Measurements from ENCODE around the gene TTN.
"Not testable (repeated sequence)": the region's sequence is repeated elsewhere in the genome, so short reads cannot be mapped to it uniquely, and the experiment has no call there.

TTN gene

GRCh38 chr2:178732913-178733312 is 74.3 kb downstream of the TTN start:
- no peak for DNase-seq

DNA sequence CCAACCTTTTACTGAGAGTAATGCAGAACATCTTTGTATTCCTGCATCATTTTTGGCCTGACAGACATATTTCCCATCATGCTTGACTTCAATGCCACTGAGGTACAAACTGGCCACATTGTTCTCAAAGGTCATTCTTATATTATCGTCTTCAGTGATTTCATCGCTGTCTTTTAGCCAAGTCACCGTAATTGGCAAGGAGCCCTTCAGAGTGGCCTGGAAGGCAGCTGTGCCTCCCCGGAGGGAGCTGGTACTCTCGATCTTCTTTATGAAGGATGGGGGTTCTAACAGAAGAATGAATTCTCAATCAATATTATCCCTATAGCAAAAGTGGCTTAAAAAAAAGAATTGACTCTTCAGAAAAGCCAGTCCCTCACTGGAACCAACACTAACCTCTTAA is 75.9 kb downstream of the TTN start:
- DNase-seq = no peak

GRCh38 chr2:178730049-178730448 is 77.2 kb downstream of the TTN start:
- DNase-seq = no peak

- no peak for DNase-seq
Observed at GRCh38 chr2:178723786-178724346, 83.4 kb downstream of the TTN start.

DNA sequence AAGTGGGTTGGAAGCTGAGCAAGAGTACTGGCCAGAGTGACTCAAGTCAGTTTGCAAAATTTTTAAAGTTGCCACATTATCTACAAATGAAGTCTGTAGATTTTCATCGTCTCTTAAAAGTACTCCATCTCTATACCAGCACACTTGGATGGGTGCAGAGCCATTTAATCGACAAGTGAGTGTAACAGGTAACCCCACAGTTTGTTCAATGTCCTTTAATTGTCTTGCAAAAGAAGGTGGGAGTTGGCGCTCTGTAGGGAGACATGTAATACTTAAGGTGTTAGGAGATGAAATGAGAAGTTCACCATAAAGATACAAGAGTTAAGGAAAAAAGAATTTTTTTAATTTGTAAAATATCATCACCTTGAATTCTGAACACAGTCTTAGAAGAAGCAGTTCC is 84.9 kb downstream of the TTN start:
- DNase-seq = no peak

DNA sequence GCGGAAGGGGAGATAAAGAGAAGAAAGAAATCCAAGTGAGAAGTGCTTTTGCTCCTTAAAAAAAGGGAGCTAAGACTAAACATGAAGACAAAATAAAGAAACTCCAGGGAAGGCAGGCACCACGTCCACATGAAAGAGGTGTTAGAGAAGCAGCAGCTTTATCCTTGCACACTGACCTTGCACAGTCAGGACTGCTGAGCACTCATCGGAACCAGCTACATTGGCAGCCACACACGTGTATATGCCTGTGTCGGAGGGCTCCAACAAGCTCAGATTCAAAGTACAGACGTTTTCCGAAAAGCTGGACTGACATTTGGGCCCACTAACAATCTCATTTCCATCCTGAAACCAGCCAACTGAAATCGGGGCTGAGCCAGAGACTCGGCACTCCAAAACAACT is 88.2 kb downstream of the TTN start:
- no peak for DNase-seq

DNA sequence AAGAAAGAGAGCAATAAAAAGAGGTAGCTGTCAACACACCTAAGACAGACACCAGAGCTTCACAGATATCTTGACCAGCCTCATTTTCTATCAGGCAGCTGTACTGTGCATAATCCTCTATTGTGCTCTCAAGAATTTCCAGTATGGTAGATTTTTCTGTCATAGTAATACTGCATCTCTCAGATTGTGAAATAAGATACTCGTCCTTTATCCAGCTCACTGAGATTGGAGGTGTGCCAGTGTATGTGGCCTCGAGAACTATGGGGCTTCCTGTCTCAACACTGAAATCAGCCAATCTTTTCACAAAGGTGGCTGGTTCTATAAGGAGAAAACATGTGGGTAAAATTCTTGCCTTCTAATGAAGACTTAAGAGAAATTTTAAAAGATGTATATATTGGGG is 88.9 kb downstream of the TTN start:
- DNase-seq = no peak

- DNase-seq = no peak
Observed at GRCh38 chr2:178716394-178716793, 90.8 kb downstream of the TTN start.

- no peak for DNase-seq
Observed at GRCh38 chr2:178715366-178715765, 91.9 kb downstream of the TTN start.

- DNase-seq = no peak
Observed at GRCh38 chr2:178707476-178707875, 99.7 kb downstream of the TTN start.

DNA sequence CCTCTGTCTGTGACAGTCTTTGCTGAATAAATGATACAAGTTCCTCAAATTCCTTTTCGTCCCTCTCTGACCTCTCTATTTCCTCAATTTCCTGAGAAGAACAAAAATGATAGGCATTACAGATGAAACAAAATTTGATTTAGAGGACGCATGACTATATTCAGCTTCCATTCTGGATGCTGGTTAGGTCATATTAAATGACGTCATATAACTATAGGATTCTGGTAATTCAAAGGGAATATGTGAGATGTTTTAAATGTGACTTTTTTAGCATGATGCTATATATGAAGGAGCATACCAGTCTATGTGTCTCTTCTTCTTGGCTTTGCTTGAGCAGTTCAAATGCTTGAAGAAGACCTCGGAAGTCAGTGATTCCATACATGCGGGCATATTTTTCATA is 102.3 kb downstream of the TTN start:
- no peak for DNase-seq

DNA sequence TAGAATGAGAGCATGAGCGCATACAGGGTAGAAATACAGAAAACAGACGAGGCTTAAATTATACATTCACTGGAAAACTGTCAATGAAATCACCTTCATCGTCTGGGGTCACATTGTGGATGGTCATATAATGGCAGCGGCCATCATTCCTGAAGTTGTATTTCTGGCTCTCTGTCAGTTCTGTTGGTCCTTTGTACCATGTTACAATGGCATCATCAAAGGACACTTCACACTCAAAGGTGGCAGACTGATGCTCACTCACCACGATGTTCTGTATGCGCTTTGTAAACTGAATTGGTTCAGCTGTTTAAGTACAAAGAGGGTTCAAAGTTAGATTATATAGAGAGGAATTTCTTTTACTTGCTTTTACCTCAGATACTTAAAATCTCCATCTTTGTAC is 104.9 kb downstream of the TTN start:
- no peak for DNase-seq

DNA sequence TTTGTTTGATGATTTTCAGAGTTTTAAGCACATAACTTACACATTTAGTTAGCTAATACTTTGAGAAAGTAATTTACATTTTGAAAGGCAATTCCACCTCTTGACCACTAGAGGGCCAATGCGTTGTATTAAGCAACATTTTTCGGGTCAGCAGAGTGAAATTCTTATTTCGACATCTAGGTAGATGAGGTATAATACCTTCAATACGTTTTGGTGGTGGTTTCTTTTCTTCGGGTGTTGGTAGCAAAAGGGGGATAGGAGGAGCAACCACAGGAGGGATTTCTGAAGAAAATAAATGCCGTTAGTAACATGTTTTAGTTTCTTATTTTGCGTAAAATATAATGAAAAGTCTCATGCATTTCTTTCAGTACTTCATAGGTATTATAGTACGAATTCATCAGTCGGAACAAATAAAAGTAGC is 106.3 kb downstream of the TTN start:
- peak; percentile 70 for DNase-seq

GRCh38 chr2:178700136-178700535 is 107.1 kb downstream of the TTN start:
- DNase-seq = no peak

DNA sequence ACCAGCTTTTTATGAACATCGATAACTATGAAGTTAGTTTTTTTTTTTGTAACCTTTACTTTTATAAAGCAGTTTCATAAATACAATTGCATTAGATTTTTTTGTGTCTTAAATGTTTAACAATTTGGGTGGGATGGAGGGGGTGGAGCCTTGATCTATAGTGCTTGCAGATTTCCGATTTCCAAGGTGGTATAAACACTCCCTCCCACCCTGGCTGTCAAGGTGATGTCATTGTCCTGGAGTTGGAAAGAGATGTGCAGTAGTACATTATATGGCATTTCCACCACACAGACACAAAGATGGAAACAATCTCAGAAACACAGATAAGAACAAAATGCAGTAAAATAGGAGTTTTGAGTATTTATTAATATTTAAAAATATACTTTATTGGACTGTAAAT is 114.4 kb downstream of the TTN start:
- DNase-seq = no peak

GRCh38 chr2:178689808-178690207 is 117.4 kb downstream of the TTN start:
- DNase-seq = no peak

DNA sequence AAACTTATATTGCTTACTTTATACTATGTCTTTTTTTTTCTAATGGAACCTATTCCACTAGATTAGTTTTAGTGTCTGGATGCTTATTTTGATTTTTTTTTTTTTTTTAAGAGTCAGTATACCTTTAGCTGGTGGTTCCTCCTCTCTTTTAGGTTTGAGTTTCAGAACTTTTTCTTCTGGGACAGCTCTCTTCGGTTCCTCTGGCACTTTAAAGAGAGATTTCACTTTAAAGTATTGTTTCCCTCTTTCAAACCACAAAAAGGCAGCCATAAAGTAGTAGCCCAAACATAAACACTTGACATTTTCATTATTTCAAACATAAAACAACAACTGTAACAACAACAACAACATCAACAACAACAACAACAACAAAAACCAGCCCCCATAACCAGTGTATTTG is 123.3 kb downstream of the TTN start:
- no peak for DNase-seq

- DNase-seq = no peak
Observed at GRCh38 chr2:178681081-178681480, 126.1 kb downstream of the TTN start.

- DNase-seq = peak; percentile 15
Observed at GRCh38 chr2:178679891-178680290, 127.3 kb downstream of the TTN start.

- no peak for DNase-seq
Observed at GRCh38 chr2:178677599-178677998, 129.6 kb downstream of the TTN start.

GRCh38 chr2:178676046-178676445 is 131.2 kb downstream of the TTN start:
- no peak for DNase-seq

GRCh38 chr2:178674122-178674521 is 133.1 kb downstream of the TTN start:
- DNase-seq = no peak

DNA sequence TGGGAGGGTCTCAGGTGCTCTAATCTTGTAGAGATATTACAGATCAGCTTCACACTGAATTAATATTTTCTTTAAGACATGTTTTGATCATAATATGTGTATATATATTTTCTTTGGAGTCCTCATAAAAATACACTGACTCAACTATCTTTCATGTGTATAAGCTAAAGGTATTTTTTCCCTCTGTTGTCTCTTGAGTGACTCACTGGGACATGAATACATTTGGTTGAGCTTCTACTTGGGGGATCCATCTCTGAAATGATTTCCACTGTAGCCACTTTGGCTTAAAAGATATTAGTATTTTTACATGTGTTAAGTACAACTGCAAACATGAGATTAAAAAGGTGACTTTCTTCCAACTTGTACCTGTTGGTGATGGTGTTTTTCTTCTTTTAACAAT is 140.8 kb downstream of the TTN start:
- DNase-seq = no peak

DNA sequence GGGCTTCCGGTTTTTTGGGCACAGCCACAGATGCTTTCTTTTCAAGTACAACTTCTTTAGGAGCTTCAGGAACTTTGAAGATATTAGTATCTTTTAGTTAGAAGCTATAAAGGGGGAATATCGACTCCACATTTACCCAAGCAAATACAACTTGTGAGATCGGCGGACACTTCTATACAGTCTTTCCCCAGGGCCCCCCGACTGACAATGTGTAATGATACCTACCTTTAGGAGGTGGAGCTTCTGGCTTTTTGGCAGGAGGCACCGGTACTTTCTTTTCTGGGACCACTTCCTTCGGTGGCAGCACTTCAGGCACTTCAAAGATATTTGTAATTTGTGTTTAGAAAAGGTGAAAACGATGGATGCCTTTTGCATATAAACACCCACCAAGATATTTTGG is 148.7 kb downstream of the TTN start:
- DNase-seq = not testable (repeated sequence)

DNA sequence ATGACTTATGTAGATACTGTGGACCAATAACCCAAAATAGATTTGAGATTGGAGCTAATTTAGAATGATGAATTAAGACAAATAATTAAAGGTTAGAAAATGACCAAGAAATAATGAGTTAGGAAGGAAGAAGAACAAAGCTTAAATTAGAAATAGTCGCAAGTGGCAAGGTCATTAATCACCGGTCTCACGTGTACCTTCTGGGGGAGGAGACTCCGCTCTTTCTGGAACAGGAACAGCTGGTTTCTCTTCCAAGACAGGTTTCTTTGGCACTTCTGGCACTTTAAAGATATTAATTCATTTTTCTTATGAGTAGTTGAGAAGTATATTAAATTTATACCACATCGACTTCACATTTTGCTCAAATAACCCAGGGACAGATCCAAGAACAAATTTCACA is 156.7 kb downstream of the TTN start:
- no peak for DNase-seq

- no peak for DNase-seq
Observed at GRCh38 chr2:178644919-178645318, 162.3 kb downstream of the TTN start.
